Measurements from ENCODE around the gene WFDC5. TPM values are rescaled to one million over a fixed set of nuclear protein-coding genes. Genes with fewer than 3 reads are reported as not detected.
A peak's percentile ranks its signal among the peaks of the same experiment; 100 is the strongest.

WFDC5 gene
- total RNA-seq, 1 donor from 2014 or later: not detected

DNA sequence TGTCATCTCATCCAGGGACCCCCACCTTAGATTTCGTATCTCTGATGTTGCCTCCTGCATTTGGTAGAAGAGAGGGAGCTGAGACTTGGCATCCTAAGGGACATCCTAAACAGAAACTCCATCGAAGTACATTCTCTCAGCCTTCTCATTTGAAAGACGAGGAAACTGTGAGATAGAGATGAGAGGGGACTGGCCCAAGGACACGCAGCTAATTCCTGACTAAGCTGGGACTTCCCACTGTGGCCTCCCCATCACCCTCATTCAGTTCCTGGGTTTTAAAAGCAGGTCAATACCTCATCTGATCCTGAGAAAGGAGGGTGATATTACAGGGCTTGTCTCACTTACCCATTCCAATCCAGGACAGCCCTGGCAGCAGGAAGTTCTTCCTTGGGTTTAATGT lies 855 bp upstream of the WFDC5 start:
- no peak for DNase-seq (ENCODE audit: low spot score)
- ATAC-seq: no peak

DNA sequence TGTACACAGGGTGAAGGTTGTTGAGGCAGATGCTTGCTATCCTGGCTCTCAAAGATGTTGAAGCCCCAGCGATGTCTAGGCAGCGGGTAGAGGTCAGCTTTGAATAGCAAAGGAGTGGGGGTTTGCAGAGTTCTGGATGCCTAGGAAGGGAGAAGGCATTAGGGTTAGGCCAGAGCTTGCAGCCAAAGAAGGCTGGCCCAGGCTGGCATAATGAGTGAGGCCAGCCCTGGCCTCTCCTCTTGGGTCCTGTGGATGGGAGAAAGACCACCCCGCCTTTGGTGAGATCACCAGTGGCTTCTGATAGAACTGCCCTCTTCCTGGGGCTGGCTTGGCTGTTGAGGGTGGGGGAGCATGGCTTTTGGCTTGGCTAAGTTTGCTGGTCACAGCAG lies 406 bp upstream of the WFDC5 start:
- DNase-seq (ENCODE audit: low spot score) (no peak), ATAC-seq (no peak)

DNA sequence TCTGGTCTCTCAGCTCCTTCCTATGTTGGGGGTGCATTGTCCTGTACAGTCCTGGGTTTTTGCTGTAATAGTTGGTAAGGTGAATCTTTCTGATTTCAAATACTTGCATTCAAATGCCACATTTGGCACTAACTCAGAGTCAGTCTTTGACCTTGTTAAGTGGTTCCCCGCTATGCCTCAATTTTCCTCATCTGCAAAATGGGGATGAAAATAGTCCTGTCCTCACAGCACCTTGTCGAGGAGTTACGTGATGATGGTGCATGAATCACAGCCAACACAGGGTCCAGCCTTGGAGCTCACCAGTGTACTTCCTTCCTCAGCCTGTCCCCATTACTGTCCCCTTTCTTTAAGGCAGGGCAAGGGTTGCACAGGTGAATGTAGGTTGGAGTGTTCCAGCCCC lies 1.1 kb downstream of the WFDC5 start:
- ATAC-seq (no peak), DNase-seq (ENCODE audit: low spot score) (no peak)

DNA sequence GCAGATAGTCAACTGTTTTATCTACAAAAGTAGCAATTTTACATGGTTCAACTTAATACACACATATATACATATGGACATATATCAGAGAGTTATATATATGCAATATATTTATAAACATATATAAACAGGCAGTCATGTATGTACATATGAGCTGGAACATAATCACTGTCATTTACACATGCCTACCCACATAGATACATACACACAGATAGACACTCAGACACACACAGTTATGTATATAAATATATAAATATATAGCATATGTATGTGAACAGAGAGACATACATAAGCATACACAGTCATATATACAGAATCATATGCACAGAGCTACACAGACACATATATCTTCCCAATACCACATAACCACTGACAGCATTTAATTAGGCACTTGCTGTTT lies 2.2 kb downstream of the WFDC5 start:
- DNase-seq (ENCODE audit: low spot score) (no peak), ATAC-seq (no peak)

DNA sequence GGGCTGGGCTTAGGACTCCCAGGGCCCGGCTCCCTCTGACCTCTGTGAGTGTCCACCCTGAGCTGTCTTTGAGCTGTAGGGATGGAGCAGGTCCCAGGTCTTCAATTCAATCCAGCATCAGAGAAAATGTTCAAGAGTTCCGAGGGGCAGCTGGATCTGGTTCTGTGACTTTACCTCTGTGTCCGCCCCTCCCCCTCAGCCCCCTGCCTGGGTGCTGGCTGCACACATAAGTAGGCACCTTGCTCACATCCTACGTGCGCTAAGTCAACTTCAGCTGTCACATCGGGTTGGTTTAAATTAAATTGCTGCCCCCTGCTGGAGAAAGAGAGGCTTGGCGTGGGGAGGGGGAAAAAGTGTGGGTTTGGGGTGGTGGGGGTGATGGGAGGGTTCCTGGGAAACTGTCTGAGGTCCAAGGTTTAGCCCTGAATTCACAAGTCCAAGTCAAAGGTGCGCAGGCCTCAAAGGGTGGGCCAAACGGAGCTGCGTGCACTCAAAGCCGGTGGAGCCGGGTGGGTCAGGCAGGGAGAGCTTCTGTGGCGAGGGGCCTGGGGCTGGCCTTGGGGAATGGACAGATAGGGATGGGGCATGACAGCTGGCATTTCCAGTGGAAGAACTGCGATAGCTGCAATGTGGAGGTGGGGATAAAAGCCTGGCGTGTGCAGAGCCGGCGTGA lies 3.0 kb downstream of the WFDC5 start:
- DNase-seq (ENCODE audit: low spot score): no peak
- peak; percentile 66 for ATAC-seq

DNA sequence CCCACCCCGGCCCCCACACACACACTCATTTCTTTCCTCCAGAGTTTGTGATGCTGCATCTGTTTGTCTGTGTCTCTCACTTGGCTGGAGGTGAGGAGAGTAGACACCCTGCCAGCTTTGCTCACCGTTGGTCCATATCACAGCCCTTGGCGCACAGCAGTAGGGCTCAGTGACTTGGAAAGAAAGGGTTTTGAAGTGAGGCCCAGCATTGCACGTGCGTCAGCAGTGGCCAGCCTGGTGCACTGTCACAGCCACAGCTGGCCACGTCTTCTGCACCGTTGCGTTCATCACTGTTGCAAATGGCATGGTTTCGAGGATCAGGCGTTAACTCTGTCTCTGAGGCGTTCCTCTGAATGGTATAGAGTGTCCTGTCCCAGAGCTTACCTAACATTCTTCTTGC lies 3.7 kb downstream of the WFDC5 start:
- ATAC-seq: no peak
- DNase-seq (ENCODE audit: low spot score): no peak

DNA sequence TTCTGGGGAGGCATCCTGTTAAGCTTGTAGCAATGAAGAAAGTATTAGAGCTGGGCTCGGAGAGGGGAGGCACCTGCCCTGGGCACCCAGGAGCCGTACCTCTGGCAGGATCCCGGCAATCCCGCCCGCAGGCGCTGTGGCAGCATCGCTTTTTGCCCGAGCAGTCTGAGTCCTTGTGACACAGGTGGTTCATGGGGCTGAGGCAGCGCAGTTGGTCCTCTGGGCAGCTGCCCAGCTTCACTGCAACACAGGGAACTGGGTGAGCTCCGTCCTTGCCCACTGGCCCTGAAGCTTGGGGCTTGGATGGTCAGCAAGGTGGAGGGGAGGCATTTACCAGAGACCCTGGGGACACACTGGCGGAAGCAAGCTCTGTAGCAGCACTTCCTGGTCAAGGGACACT lies 4.7 kb downstream of the WFDC5 start:
- DNase-seq (ENCODE audit: low spot score) (no peak), ATAC-seq (no peak)

DNA sequence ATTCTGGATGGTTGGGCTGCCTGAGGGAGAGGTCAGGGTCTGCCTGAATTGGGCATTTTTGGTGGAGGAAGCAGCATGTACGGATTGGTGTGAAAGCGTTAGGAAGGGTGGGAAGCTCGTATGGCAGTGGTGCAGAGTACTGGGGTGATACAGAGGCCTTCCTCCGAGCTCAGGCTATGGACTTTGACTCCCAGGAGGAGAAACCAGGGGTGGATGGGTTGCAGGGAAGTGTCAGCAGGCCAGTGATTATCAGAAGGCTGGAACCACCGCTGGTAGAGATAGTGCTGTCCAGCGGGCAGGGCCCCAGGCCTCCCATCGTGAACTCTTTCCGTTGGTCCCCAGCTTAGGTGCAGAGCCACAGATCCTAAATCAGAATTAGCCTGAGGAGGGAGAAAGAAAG lies 5.3 kb downstream of the WFDC5 start:
- ATAC-seq (no peak), DNase-seq (ENCODE audit: low spot score) (no peak)

DNA sequence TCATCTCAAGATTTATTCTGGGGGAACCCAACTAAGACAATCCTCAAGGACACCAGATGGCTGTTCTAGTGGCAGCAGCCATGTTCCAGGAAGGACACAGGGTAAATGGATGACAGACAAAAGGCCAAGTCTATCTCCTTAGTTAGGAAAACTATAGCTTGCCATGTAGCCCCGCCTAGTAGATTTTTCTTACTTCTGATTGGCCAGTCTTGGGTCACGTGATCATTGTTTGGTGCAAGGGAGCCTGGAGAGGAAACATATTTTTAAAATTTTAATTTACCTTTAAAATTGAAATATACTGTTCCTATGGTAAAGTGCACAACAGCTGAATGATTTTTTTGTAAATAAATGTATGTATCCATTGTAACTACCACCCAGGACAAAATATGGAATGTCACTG lies 9.7 kb downstream of the WFDC5 start:
- ATAC-seq (no peak), DNase-seq (ENCODE audit: low spot score) (no peak)

DNA sequence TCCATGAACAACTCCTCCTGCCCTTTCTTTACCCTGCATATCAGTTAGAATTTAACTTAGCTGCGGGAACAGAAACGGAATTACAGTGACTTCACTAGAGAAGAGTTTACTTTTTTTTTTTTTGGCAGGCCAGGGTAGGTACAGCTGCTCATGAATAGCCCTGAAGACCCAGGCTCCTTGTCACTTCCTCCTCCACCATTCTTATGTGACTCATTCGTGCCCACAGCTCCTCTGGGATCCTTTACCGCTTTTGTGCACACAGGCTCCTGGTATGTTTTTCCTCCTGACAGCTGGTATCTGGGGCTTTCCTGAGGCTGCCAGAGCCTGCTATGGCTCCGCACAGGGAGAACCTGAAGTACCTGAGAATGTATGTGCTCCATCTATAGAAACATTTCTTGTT lies 10.2 kb downstream of the WFDC5 start:
- no peak for ATAC-seq
- no peak for DNase-seq (ENCODE audit: low spot score)

DNA sequence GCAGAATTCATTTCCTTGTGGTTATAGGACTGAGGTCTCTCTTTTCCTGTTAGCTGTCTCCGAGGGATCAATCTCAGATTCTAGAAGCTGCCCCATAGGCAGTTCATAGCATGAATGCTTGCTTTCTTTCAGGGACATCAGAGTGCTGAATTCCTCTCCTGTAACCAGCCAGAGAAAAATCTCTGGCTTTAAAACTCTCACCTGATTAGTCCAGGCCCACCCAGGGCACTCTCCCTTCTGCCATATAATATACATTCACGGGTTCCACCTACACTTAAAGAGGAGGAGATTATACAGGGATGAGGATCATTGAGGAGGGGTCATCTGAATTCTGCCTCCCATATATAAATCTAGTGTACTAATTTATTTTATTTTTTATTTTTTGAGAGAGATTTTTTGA lies 11.9 kb downstream of the WFDC5 start:
- ATAC-seq (no peak), DNase-seq (ENCODE audit: low spot score) (no peak)

DNA sequence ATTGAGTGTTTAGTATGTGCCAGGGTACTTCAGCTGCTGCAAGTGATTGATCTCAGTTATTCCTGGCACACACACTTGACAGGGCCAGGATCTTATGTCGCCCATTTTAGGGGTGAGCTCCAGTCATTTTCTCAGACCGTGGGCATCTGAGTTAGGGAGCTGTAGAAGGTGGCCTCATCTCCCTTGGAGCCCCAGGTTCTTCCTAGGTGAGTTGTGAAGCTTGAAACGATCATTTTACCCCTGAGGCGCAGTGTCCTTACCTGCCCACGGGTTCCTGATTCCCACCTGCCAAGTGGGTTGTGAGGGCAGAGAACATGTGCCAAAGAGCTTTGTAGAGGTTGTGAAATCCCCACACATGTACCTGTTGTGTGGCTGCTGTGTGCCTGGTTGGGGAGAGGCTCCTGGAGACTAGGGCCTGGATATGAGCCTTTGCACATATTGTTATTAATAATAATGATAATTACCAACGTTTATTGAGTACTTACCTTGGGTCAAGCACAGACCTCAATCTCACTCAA lies 13.6 kb downstream of the WFDC5 start:
- ATAC-seq (peak; percentile 79), DNase-seq (ENCODE audit: low spot score) (no peak)

DNA sequence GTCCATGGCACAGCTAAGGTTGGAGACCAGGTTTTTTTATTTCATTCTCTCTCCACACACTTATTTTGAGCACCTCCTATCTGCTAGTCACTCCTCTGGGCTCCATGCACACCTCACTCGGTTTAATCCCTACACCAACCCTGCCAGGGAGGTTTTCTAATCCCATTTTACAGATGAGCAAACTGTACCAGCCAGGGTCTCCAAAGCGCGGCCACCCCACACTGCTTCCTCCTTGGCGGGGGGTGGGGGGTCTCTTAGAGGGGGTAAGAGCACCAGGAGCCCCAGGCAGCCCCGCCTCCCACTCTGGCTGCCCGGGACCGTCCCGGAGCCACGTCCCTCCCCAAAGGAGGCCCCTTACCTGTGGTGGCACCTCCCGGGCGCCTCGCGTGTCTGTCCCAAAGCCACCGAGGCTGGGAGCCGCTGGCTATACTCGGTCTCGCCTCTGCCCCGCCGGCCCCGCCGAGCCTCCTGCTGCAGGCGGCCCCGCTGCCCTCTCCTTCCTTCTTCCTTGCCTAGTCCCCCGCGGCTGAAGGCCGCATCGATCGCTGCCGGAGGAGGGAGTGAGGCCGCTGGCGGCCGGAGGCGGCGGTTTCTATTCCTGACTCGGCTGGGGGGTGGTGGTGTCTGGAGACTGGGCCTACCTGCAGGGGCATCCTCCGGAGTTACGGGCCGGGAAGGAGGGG lies 14.3 kb downstream of the WFDC5 start, which contains the start of gene KCNS1:
Gene KCNS1, minus strand, starts transcription at position 565 of the 683 bp plus-strand sequence. CDS start 1,891 bp downstream, outside the sequence.
- ATAC-seq (peak; percentile 56), DNase-seq (ENCODE audit: low spot score) (no peak)

DNA sequence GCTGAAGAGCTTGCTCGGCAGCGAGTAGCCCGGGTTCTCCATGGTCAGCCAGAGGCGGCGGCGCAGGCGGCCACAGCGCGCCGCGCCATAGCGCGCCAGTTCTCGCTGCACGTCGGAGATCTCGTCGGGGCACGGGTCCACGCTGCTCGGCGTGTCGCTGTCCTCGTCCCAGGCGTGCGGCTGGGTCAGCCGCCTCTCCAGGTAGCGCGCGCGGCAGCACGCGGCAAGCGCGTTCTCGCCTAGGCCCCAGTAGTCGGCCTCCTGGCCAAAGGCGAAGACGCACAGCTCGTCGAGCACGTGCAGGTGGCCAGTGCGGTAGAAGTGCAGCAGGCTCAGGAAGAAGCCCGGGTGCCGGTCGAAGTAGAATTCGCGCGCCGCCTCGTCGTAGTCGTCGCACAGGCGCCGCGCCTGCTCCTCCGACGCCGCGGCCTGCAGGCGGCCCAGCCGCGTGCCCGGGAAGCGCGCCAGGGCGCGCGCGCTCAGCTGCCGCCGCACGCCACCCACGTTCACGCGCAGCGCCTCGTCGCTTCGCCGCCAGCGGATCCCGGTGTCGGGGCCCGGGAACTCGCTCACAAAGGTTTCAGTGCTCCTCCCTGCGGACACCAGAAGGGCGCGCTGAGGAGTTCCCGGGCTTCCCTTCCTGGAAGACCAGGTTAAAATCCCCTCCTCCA lies 16.7 kb downstream of the WFDC5 start:
- DNase-seq (ENCODE audit: low spot score) (no peak), ATAC-seq (peak; percentile 41)

DNA sequence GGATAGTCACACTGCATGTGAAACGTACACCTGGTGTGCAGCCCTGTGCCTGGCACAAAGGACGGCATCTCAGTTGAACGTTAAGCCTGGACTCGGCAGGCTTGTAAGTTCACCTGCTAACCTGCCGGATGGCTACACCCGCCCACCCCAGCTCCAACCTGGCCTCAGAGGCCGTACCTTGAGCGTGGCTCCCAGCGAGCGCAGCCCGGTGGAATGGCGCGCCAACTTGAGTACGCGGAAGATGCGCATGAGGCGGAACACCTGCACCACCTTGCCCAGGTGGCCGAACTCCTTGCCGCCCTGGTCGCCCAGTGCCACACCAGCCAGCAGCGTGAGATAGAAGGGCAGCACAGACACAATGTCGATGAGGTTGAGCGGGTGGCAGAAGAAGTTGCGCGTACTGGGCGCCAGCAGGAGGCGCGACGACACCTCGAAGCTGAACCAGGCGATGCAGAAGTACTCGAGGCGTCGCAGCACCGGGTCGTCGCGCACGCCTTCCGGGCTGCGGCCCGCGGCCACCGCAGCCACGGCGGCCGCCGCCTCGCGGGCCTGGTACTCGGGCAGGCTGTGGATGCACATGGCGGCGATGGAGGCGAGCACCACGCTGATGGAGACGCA lies 17.4 kb downstream of the WFDC5 start:
- no peak for DNase-seq (ENCODE audit: low spot score)
- ATAC-seq: no peak

DNA sequence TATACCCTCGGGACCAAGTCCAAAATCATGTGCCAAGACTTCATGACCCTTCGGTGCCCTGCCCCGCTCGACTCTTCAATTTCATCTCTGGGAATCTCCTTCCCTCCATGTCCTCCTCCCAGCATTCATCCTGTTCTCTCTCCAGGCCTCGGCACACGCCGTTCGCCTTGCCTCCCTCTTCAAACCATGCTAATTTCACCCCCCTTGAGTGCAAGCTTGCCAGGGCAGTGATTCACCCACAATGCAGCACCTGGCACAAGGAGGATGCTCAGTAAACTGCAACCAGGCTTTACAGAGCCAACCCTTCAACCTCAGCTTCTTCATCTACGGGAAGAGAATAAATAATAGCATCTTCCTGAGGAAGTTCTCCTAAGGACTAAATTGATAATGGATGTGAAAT lies 18.2 kb downstream of the WFDC5 start:
- DNase-seq (ENCODE audit: low spot score): no peak
- no peak for ATAC-seq

DNA sequence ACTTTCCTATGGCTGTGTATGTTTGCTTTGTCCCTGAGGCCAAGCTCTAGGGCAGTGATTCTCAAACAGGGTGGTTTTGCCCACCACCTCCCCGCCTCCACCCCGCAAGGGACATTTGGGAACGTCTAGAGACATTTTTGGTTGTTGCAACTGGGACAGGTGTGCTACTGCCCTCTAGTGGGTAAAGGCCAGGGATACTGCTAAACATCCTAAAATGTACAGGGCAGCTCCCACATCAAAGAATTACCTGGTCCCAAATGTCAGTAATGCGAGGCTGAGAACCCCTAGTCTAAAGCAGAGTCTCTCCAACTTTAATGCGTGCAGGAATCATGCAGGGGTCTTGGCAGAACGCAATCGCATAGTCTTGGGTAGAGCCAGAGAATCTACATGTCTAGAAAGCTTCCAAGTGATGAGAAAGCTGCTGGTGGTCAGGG lies 19.2 kb downstream of the WFDC5 start:
- DNase-seq (ENCODE audit: low spot score) (no peak), ATAC-seq (peak; percentile 87)

DNA sequence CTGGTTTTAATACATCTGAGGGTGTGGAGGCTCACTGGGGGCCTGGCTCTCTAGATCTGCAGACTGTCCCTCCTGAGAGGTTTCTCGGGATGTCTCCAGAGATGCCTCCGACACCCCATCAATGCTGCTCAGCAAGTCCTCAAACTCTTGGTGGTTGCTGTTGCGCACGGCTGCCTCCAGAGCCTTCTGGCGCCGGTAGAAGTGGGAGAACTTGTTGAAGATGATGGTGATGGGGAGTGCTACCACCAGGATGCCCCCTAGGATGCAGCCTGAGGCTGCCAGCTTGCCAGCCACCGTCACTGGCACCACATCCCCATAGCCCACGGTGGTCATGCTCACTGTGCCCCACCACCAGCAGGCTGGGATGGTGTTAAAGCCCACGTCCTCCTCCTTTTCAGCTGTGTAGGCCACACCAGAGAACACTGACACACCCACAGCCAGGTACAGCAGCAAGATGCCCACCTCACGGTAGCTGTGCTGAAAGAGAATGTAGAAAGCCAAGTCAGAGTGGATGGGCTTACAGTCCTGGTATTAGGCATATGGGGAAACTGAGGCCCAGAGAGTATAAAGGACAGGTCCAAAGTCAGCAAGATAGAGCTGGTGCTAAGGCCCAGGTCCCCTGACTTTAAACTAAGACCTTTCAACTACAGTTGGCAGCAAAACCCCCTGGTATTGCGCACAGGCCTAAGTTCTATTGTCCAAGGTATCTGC lies 20.0 kb downstream of the WFDC5 start:
- no peak for DNase-seq (ENCODE audit: low spot score)
- ATAC-seq: no peak

DNA sequence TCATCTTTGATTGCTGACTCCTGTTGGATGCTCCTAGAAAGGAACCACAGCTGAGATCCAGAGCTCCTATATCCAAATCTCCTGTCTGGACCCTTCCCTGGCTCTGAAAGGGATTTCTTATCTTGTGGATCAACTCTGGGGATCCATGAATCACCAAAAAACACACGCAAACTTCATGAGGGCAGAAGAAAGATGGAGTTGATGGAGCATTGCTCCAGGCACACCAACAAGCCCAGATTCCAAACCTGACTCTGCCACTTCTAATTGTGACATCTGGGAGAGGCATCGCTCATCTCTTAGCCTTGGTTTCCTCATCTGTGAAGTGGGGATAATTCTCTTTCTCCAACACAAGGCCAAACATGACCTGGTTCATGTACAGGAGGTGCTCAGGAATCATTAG lies 20.8 kb downstream of the WFDC5 start:
- ATAC-seq: no peak

DNA sequence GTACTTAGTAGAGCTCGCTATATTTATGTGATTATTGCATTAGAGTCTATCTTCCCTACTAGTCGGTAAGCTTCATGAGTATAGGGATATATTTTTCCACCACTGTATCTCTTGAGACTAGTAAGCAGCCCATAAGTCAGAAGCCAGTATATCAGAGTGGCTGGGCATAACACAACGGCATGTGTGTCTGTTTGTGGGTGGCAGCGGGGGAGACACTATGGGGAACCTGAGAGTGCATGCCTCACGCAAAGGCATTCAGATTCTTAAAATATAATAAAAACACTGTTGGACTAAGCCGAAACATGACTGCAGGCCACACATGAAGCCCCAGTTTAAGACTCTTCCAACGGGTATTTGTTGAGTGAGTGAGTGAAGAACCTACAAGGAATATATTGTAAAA lies 22.1 kb downstream of the WFDC5 start:
- DNase-seq (ENCODE audit: low spot score) (no peak), ATAC-seq (no peak)

More for the DNA sequence above, 20.8 kb downstream of the WFDC5 start:
- DNase-seq (ENCODE audit: low spot score): no peak

DNA sequence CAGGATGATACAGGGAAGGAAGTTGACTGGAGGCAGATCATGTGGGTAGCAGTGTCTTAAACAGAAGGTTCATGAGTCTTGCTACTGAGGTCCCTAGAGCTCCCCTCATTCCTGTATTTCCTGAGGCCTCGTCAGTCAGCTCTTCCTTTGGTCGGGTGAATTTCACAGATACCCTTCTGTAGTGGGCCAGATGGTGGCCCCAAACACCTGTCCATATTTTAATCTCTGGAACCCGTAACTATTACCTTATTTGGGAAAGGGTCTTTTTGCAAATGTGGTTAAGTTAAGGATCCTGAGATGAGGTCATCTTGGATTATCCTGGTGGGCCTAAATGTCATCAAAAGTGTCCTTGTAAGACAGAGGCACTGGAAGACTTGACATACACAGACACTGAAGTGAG lies 23.6 kb downstream of the WFDC5 start:
- ATAC-seq (no peak), DNase-seq (ENCODE audit: low spot score) (no peak)
